ENCODE data around the gene SUFU.

SUFU gene

GRCh38 chr10:102641402-102641801 is 137.6 kb downstream of the SUFU start:
- no peak for DNase-seq (ENCODE audit: low spot score)

DNA sequence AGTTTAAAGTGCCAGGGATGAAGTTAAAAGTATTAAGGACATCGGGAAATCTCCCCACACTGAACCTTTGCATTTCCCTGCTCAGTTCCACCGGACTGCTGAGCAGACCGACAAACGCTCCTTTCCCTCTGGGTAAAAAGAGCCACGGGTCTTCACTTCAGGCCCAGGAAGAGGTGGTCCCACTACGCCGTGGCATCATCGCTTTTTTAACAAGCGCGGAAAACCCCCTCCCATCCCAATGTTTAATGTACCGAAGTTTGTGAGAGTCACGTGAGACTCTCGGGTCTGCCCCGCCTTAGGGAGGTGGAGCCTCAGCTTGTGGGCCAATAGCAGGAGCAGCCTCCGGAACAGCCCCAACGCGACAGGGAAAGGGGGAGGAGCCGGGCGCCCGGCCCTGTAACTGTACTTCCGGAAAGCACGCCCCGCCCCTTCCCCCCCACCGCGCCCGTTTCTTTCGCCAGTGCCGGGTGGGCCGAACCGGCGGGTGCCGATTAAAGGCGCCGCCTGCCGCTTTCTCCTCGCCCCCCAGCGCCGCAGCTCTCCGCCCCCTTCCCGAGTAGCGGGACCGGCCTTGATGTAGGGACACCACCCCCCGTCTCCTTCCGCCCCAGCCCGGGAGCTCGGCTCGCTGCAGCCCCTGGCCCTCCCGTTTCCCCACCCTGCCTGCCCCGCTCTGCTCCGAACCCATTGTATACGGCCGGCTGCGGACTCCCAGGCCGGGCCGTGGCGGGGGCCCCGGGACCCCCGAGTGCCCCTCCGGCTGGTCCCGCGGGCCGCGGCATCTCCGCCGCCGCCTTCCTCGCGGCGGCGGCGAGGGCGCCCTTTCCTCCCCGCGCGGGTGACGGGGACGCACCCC is 138.3 kb downstream of the SUFU start:
- DNase-seq (ENCODE audit: low spot score), result peak; percentile 99

DNA sequence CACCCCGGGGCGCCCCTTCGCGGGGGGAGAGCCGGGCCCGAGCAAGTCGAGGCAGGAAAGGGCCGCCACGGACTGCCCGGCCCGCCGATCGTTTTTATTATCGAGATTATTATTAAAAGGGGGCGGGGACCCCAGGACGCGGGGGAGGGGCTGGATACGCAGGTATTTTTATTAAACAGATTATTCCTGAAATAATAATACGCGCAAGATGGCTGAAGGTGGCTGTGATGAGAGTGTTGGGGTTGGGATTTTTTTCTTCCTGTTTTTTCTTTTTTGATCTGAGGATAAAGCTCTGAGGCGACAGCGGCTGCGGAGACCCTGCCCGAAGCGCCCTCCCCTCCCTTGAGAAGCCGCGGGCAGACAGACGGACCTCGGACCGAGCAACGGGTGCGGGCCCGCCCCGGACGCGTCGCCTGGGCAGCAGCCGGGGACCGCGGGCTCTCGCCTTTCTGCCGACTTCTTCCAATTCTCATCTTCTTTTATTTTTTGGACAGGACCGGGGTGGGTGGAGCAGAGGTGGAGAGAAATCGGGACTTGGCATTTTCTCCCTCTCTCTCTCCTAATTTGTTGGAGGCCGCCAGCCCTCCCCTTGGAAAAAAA is 139.1 kb downstream of the SUFU start:
- peak; percentile 64 for DNase-seq (ENCODE audit: low spot score)

GRCh38 chr10:102643336-102644065 is 139.7 kb downstream of the SUFU start:
- DNase-seq (ENCODE audit: low spot score), result peak; percentile 87

- peak; percentile 72 for DNase-seq (ENCODE audit: low spot score)
These were observed 140.4 kb downstream of the SUFU start, which contains the start of gene TRIM8 for GRCh38 chr10:102644066-102644645. Gene TRIM8, plus strand, starts transcription at chr10:102644479. Its CDS starts 139 bp downstream, at chr10:102644618.

- peak; percentile 75 for DNase-seq (ENCODE audit: low spot score)
These were observed 141.0 kb downstream of the SUFU start for GRCh38 chr10:102644646-102645387.

DNA sequence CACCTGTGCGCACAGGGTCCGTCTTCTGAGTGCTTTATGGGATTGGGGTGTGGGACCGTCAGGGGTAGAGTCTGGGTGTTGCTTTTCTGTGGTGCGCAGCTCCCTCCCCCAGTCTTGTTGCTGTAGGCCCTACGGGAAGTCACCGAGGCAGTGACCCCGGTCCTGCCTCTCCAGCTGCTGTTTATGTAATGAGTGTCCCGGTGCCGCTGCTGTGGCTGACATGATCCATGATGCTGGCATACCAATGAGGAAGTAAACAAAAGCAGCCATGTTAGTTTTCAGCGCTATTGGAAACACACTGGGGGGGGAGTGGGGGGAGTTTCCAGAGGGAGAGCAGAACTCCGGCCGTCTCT is 141.6 kb downstream of the SUFU start:
- peak; percentile 88 for DNase-seq (ENCODE audit: low spot score)

GRCh38 chr10:102645741-102646609 is 142.2 kb downstream of the SUFU start:
- peak; percentile 66 for DNase-seq (ENCODE audit: low spot score)

DNA sequence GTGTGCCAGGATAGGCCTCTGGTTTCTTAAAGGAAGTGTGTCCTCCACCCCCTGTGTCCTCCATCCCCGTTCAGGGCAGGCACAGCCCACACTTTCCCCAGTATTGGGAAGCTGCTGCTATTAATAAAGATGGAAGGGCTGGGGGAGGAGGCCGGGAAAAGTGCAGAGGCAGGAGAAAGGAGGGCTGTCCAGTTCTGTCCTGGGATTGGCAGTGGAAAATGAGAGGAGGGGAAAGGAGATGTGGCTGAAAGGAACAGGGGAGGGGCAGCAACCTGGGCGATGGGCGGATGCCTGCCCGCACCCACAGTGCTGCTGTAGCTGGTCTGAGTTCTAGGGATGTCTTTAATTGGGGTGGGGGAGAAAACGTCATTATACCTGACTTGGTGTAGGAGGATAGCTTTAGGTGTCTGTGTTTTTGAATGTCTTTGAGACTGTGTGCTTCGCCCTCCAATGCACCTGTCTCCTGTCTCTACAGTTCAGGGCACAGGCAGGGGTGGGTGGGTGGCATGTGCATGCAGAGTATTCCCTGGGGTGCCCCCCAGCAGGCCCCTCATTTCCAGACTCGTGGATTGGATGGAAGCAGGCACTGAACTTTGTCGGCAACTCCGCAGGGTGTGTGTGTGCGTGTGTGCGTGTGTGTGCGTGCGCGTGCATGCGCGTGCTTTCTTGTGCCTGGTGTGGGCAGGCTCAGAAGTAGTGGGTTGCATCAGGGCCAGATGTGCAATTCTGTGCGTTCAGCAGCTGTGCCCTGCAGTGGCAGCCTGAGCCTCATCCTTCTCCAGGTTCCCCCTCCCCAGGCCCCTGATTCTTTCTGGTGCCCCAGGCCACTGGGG is 143.1 kb downstream of the SUFU start:
- DNase-seq (ENCODE audit: low spot score), result peak; percentile 70

DNA sequence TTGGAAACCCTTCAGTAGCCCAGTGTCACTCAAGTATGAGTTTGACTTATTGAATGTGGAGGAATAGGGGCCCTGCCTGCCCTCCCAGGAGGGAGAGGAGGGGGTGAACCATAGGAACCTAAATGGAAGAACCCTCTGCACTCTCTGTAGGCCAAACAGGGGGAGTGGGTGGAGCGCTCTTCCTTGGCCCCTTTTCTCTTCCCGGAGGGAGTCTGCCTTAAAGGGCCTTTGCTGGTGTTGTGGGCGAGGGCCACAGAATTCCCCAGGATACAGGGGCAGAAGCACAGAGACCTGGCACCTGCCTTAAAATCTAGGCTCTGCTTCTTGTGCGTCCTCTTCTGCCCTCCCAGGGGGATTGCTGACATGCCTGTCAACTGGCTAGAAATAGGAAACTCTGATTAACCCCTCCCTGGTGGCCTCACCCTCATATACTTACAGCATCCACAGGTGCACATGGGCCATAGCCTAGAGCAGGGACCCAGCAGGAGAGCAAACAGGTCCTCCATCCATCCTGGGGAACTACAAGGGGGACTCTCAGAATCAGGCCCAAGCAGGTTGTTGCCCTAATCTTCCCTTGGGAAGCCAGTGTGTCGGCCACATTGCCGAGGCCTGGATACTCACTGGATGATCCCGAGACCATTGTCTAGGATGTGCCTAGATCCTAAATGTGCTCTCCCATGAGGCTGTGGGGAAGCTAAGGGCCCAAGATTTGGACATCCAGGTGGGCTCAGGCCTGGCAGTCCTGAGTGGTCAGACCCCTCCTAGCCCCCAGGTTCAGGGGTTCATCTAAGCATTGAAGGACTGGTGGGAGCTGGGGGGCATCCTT is 143.9 kb downstream of the SUFU start:
- DNase-seq (ENCODE audit: low spot score), result no peak

GRCh38 chr10:102648269-102648888 is 144.6 kb downstream of the SUFU start:
- DNase-seq (ENCODE audit: low spot score), result no peak

DNA sequence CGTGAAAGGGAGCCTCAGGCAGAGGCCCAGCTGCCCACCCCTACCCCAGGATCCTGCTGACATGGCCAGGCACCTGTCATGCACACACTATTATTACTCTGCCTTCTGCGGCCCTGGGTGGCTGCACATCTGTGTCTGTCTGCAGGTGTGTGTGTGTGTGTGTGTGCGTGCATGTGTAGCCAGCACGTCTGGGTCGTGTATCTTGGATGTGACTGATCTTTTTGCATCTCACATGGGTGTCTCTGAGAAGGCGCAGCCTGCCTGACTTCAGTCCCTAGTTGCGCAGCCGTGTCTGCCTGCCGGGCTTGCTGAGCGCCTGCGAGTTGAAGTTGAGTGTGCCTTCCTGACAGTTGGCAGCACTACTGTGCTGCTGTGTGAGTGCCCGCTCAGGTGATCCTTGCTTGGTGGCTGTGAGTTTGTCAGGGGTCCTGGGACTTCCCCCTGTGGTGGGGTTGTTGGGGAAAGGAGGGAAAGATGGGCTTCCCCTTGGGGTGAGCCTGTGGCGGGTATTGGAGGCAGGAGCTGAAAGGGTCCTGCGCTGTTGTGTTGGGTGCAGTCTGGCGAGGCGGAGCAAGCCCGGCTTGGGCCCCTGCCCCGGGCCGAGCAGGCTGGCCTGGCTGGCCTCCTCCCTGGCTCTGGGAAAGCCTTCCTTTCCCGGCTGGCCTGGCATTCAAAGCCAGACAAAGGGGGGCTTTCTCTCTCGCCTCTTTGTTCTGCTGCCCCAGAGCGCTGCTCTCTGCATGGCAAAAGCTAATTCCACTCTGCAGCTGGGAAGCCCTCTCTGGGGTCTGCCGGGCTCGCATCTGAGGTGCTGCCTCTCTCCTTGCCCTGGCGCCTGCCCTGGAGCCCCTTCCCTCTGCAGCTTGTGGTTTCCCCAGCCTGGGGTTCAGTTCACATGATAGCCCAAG is 145.4 kb downstream of the SUFU start:
- DNase-seq (ENCODE audit: low spot score), result peak; percentile 84

DNA sequence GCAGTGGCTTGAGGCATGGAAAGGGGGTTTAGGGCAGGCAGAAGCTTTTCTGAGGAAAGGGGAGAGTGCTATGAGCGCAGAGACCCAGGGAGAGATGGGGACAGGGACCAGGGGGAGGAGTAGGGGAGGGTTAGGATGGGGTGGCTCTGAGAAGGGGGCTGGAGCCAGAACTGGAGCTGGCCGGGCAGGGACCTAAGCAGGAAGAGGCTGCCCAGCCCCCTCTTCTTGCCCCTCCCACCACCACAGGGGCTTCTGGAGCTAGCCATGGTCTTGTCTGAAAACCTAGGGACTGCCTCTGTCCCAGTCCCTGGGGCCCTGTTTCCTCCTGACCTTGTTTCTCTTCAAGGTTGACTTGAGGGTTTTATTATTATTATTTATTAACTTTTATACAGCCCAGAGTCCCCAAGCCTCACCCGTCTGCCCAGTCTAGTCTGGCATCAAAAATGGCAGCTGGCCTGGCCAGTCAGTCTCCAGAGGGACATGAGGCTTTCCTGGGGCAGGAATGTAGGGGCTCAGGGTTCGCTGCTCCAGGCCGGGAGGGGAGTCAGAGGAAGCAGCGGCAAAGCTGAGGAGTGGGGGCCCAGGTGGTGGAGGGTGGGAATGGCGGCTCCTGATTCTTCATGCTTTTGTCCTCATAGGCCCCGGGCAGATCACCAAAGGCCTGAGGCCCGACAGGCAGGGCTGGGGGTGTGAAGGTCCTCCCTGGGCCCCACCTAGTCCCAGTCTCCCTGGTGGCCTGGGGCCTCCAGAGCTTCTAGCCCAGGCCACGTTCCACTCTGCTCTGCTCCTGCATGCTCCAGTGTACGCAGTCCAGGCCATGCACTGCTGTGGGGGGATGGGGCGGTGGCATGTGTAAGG is 146.3 kb downstream of the SUFU start:
- no peak for DNase-seq (ENCODE audit: low spot score)

GRCh38 chr10:102650655-102651454 is 147.1 kb downstream of the SUFU start:
- DNase-seq (ENCODE audit: low spot score), result no peak

- DNase-seq (ENCODE audit: low spot score), result no peak
These were observed 147.8 kb downstream of the SUFU start for GRCh38 chr10:102651455-102652169.

All from putamen (tissue), 1 donor.